Loucy (cell line): Measurements from ENCODE around the gene TBX20.

ENCODE experiments used
- H2AFZ ChIP-seq: fragments of 200-600 bp; sonication (generic); 2 replicates; pipeline ENCODE4 v1.6.0; 2016; ENCODE audit warnings: antibody characterized with exemption, mild to moderate bottlenecking, low read length, moderate library complexity
- H3F3A ChIP-seq: fragments of 200-600 bp; 2 replicates; pipeline ENCODE4 v1.6.0; 2016; ENCODE audit warnings: antibody characterized with exemption, low read depth, mild to moderate bottlenecking
- H3K27me3 ChIP-seq: fragments of 200-600 bp; sonication (generic); 2 replicates; pipeline ENCODE4 v1.6.1; 2014; ENCODE audit warnings: low read length, mild to moderate bottlenecking; ENCODE audit not compliant: insufficient read depth, poor library complexity, severe bottlenecking
- H3K36me3 ChIP-seq: fragments of 200-600 bp; sonication (generic); 2 replicates; pipeline ENCODE4 v1.6.1; 2016; ENCODE audit warnings: low read length; ENCODE audit not compliant: insufficient read depth
- H3K4me1 ChIP-seq: fragments of 200-600 bp; sonication (generic); 2 replicates; pipeline ENCODE4 v1.5.1; 2014; ENCODE audit warnings: low read length, mild to moderate bottlenecking; ENCODE audit not compliant: insufficient read depth, poor library complexity, severe bottlenecking
- H3K4me2 ChIP-seq: fragments of 200-600 bp; sonication (generic); 2 replicates; pipeline ENCODE4 v1.6.0; 2014; ENCODE audit warnings: antibody characterized with exemption, low read length, low read depth, mild to moderate bottlenecking; ENCODE audit not compliant: poor library complexity, severe bottlenecking
- H3K4me3 ChIP-seq: fragments of 200-600 bp; sonication (generic); 2 replicates; pipeline ENCODE4 v1.5.1; 2014; ENCODE audit warnings: low read length, mild to moderate bottlenecking, mixed read lengths; ENCODE audit not compliant: poor library complexity, severe bottlenecking
- H3K79me2 ChIP-seq: fragments of 200-600 bp; sonication (generic); 2 replicates; pipeline ENCODE4 v1.6.1; 2014; ENCODE audit warnings: low read length; ENCODE audit not compliant: insufficient read depth
- H3K9ac ChIP-seq: fragments of 200-600 bp; sonication (generic); 2 replicates; pipeline ENCODE4 v1.6.0; 2014; ENCODE audit warnings: mild to moderate bottlenecking, low read depth, low read length, moderate library complexity; ENCODE audit not compliant: poor library complexity, severe bottlenecking
- H3K9me2 ChIP-seq: fragments of 200-600 bp; sonication (generic); replicated peaks from 2 replicates; pipeline ENCODE4 v1.6.1; 2016; ENCODE audit warnings: low read depth, low read length, mixed read lengths
- H3K9me3 ChIP-seq: fragments of 200-600 bp; sonication (generic); 2 replicates; pipeline ENCODE4 v1.6.1; 2014; ENCODE audit warnings: mild to moderate bottlenecking, antibody characterized with exemption, low read length, low read depth; ENCODE audit not compliant: insufficient read depth
- H4K20me1 ChIP-seq: fragments of 200-600 bp; sonication (generic); 2 replicates; pipeline ENCODE4 v1.6.0; 2014; ENCODE audit warnings: antibody characterized with exemption, low read length, mild to moderate bottlenecking; ENCODE audit not compliant: insufficient read depth, poor library complexity, severe bottlenecking
- EZH2phosphoT487 ChIP-seq: fragments of 200-600 bp; IDR thresholded peaks from 2 replicates; pipeline ENCODE4 v1.6.1; 2018; ENCODE audit warnings: antibody characterized with exemption, mild to moderate bottlenecking, moderate library complexity, borderline replicate concordance
- TF ChIP-seq, protein P1 (sequence below): fragments of 200-600 bp; sonication (generic); conservative IDR thresholded peaks from 2 replicates; pipeline ENCODE4 v1.5.1; 2014; ENCODE audit warnings: mild to moderate bottlenecking, antibody characterized with exemption, low read length

The TBX20 gene

DNA sequence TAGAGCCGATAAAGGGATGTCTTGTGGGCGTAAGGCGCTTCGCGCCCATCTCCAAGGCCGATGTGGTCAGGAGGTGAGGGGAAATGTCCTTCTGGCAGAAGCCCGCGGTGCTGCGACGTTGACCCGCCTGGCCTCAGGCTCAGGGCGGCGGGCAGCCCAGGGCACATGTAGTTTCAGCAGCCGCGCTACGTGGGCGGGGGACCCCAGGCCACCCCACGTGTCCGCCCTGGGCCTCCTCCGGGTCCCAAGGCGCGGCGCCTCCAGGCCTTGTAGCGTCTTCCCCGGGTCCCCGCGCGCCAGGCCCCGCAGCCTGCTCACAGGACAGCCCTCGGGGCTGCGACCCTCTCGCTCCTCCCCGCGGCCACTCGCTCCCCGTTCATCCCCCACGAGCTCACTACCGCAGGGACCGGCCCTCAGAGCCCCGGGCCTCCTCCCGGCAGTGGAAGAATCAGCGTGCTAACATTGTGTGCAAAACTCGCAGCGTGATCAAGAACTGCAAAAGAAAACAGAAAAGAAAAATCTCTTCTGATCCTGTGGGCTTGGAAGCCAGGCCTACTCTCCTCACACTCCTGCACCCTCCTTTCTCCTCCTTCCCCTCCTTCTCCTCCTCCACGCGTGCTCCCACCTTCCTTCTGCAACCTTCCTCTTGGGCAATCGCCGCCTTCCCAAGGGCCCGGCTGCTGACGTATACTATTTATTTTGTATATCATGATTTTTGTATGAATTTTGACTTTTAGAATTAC lies 4.4 kb upstream of the TBX20 start:
- H3K36me3 ChIP-seq: no peaks in the 10 kb centered on the region
- H3K9ac ChIP-seq: no peak overlapping the region
- TF ChIP-seq EZH2phosphoT487: no peak
- TF ChIP-seq, protein P1, sequence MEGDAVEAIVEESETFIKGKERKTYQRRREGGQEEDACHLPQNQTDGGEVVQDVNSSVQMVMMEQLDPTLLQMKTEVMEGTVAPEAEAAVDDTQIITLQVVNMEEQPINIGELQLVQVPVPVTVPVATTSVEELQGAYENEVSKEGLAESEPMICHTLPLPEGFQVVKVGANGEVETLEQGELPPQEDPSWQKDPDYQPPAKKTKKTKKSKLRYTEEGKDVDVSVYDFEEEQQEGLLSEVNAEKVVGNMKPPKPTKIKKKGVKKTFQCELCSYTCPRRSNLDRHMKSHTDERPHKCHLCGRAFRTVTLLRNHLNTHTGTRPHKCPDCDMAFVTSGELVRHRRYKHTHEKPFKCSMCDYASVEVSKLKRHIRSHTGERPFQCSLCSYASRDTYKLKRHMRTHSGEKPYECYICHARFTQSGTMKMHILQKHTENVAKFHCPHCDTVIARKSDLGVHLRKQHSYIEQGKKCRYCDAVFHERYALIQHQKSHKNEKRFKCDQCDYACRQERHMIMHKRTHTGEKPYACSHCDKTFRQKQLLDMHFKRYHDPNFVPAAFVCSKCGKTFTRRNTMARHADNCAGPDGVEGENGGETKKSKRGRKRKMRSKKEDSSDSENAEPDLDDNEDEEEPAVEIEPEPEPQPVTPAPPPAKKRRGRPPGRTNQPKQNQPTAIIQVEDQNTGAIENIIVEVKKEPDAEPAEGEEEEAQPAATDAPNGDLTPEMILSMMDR: no peak
- no peaks in the 10 kb centered on the region for H3K9me2 ChIP-seq
- H4K20me1 ChIP-seq: no peaks in the 10 kb centered on the region
- H3K27me3 ChIP-seq: no peaks in the 10 kb centered on the region
- H3F3A ChIP-seq: no peaks in the 10 kb centered on the region
- H3K4me1 ChIP-seq: no peaks in the 10 kb centered on the region
- no peaks in the 10 kb centered on the region for H3K9me3 ChIP-seq
- H3K4me2 ChIP-seq: no peak overlapping the region
- H2AFZ ChIP-seq: no peak overlapping the region
- H3K79me2 ChIP-seq: no peaks in the 10 kb centered on the region
- H3K4me3 ChIP-seq: no peak overlapping the region

DNA sequence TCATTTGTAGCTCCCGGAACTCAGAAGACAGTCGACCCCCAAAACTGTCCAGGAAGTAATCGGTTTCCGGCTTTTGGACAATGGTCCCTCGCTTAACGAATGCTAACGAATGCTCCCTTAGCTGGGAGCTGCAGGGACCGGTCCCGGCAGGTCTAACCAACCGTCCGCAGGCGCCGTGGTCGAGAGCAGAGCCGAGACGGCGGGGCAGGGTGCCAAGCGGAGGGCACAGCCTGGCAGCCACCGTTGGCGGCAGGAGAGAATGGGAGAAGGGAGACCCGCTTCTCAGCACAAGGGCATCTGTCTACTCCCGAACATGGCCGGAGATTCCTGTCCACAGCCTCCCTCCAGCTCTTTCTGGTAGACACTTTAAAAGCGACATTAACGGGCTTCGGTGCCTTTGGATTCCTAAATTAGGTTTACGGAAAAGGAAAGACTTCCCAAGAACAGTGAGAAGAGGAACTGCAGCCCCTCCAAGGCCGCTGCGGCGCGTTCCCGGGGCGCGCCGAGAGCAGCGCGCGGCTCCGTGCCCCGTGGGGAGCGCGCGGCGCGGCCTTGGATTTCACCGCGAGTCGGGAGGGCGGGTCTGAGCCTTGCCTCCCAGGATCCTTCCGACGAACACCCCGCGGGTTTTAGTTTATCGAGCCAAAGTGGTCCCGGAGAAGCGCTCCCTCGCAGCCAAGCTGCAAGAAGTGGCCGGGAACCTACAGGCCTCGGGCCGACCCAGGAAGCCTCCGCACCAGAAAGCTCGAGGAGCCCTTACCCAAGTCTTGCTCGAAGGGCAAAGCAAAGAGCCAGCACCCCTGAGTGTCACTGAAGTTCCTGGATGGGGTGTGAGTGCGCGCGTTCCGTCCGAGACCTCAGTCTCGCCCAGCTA lies 3.6 kb upstream of the TBX20 start:
- H3K27me3 ChIP-seq: no peaks in the 10 kb centered on the region
- no peaks in the 10 kb centered on the region for H3K9me3 ChIP-seq
- no peaks in the 10 kb centered on the region for H3F3A ChIP-seq
- H3K36me3 ChIP-seq: no peaks in the 10 kb centered on the region
- no peak for TF ChIP-seq EZH2phosphoT487
- TF ChIP-seq, protein P1: no peak
- H4K20me1 ChIP-seq: no peaks in the 10 kb centered on the region
- H3K79me2 ChIP-seq: no peaks in the 10 kb centered on the region
- no peak overlapping the region for H3K9ac ChIP-seq
- H3K4me3 ChIP-seq: no peak overlapping the region
- H3K4me2 ChIP-seq: no peak overlapping the region
- H3K9me2 ChIP-seq: no peaks in the 10 kb centered on the region
- no peak overlapping the region for H2AFZ ChIP-seq
- no peaks in the 10 kb centered on the region for H3K4me1 ChIP-seq

DNA sequence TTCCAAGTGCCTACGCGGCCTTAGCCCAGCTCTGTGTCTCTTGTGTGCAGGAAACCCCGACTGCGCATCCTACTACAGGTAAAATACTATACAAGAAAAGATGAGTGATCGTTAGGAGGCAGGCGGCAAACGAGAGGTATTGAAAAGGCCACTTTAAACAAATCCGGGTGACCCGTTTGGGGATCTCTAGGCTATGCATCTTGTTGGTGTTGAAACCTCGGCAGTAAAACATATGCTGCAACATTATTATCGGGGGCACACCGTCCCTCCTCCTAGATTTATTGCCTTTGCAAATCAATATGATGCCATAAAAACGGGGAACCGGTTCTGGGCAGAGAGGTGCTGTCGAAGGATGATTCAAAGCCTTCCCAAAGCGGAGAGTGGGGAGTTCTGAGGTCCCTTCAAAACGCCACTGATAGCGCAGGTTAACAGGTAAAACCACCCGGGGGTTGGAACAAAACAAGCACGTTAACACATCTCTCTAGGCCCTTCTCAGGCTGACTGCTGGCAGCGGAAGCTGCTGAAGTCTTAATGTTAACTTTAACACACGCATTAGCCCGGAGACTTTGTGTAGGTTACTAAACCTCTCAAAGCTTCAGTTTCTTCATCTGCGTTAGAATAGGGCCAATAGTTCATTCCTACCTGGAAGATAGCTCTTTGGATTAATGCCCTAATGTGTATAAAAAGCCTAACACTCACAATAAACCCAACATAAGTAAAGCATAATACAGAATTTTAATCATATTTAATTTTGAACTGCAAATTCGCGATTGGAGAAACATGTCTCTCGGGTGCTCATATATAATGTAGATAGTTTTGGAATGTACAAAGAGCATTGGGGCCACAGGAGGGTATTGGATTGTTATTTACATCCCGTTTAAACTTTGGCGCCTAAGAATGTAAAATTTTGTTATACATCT lies 2.6 kb upstream of the TBX20 start:
- TF ChIP-seq, protein P1: no peak
- no peak for TF ChIP-seq EZH2phosphoT487
- H3K4me1 ChIP-seq: peaks cover 4% of the 10 kb centered on the region
- no peaks in the 10 kb centered on the region for H3K36me3 ChIP-seq
- no peak overlapping the region for H3K4me3 ChIP-seq
- no peaks in the 10 kb centered on the region for H3K79me2 ChIP-seq
- H3F3A ChIP-seq: no peaks in the 10 kb centered on the region
- H4K20me1 ChIP-seq: no peaks in the 10 kb centered on the region
- no peak overlapping the region for H3K4me2 ChIP-seq
- H3K9me3 ChIP-seq: no peaks in the 10 kb centered on the region
- H3K27me3 ChIP-seq: no peaks in the 10 kb centered on the region
- no peak overlapping the region for H3K9ac ChIP-seq
- H3K9me2 ChIP-seq: no peaks in the 10 kb centered on the region
- no peak overlapping the region for H2AFZ ChIP-seq
